Measurements from ENCODE around the gene BMPR1A.

- TF ChIP-seq CTCF (conservative IDR thresholded peaks at IDR 0.05; ENCODE audit: low read depth in 2 of 2) (no peak), EZH2phosphoT487 (IDR thresholded peaks at IDR 0.05; ENCODE audit: unreplicated experiment) (no peak), ETS1 (IDR thresholded peaks at IDR 0.05) (no peak), REST (IDR thresholded peaks at IDR 0.05; ENCODE audit: unreplicated experiment) (no peak), NANOG (IDR thresholded peaks at IDR 0.05; ENCODE audit: borderline replicate concordance) (no peak), EZH2 (IDR thresholded peaks at IDR 0.05; ENCODE audit: low read depth, unreplicated experiment) (no peak), POLR2AphosphoS5 (IDR thresholded peaks at IDR 0.05; ENCODE audit: low read depth) (no peak), ZNF462 (CRISPR knock-in tag; IDR thresholded peaks at IDR 0.05) (no peak), STAT1 (IDR thresholded peaks at IDR 0.05; ENCODE audit: unreplicated experiment) (no peak), CREB1 (CRISPR knock-in tag; IDR thresholded peaks at IDR 0.05; ENCODE audit: low read depth) (no peak), JUNB (IDR thresholded peaks at IDR 0.05; ENCODE audit: unreplicated experiment) (no peak), ZNF114 (CRISPR knock-in tag; IDR thresholded peaks at IDR 0.05) (no peak), ZNF331 (CRISPR knock-in tag; IDR thresholded peaks at IDR 0.05; ENCODE audit: low read depth) (no peak)
Observed at GRCh38 chr10:86773498-86773897, 17.1 kb downstream of the BMPR1A start.
